Peyer's patch (tissue), 4 donors: Measurements from ENCODE around the gene NRXN3.

Experiments
- POLR2A ChIP-seq, 2 donors: fragments of 450-650 bp; IDR thresholded peaks; one replicate each; pipeline ENCODE4 v1.5.1; 2017; ENCODE audit warnings: antibody characterized with exemption in 2 of 2, mild to moderate bottlenecking in 2 of 2, moderate library complexity in 2 of 2
- TF ChIP-seq, protein P1 (sequence below), 6 experiments: fragments of 450-650 bp in 4 of 6; fragments of 200-600 bp in 2 of 6; sonication (generic) in 1 of 6; IDR thresholded peaks; one replicate each; pipeline ENCODE4 v1.5.1; 2017 to 2019; ENCODE audit warnings: antibody characterized with exemption in 6 of 6, mild to moderate bottlenecking in 3 of 6, moderate library complexity in 1 of 6

DNA sequence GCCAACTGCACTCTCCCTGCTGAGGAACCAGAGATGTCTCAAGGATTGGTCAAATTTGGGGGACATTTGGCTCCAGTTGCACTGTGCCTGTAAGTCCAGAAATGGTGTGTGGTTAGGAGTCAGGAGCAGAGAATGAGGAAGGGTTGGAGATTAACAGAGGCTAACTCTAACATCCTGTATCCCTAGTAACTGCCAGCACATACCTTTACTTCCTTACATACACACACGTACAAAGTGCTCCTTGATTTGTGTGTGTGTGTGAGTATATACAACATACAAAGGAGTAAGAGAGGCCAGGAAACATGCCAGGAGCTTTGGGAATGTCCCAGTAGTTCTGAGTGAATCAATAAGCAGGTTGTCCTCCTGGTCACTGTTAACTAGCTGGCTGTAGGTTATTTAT lies 39.8 kb upstream of the NRXN3 start:
- no peak for TF ChIP-seq POLR2A (IDR thresholded peaks at IDR 0.05)
- TF ChIP-seq, protein P1, sequence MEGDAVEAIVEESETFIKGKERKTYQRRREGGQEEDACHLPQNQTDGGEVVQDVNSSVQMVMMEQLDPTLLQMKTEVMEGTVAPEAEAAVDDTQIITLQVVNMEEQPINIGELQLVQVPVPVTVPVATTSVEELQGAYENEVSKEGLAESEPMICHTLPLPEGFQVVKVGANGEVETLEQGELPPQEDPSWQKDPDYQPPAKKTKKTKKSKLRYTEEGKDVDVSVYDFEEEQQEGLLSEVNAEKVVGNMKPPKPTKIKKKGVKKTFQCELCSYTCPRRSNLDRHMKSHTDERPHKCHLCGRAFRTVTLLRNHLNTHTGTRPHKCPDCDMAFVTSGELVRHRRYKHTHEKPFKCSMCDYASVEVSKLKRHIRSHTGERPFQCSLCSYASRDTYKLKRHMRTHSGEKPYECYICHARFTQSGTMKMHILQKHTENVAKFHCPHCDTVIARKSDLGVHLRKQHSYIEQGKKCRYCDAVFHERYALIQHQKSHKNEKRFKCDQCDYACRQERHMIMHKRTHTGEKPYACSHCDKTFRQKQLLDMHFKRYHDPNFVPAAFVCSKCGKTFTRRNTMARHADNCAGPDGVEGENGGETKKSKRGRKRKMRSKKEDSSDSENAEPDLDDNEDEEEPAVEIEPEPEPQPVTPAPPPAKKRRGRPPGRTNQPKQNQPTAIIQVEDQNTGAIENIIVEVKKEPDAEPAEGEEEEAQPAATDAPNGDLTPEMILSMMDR (IDR thresholded peaks at IDR 0.05) = no peak
